Central memory CD8-positive, alpha-beta T cell (primary cell): Measurements from ENCODE around the gene TEAD1.
"Not testable (repeated sequence)": the region's sequence is repeated elsewhere in the genome, so short reads cannot be mapped to it uniquely, and the experiment has no call there.

Experiments
- ATAC-seq: fragments of 150-1000 bp; cut with Tn5 transposase; replicated peaks from 2 replicates; pipeline ENCODE4 v1.10.0; 2022; ENCODE audit warnings: mild to moderate bottlenecking, moderate FRiP score, moderate number of reproducible peaks; ENCODE audit not compliant: poor library complexity, severe bottlenecking; ENCODE audit errors: extremely low read depth
- DNase-seq, 2 donors: peaks; one replicate each; pipeline ENCODE4 v3.0.0; 2021; ENCODE audit warnings: low spot score in 2 of 2
- H3K27ac Mint-ChIP-seq: one replicate; pipeline ENCODE4 v1.8.0; 2022; ENCODE audit warnings: low read depth, mild to moderate bottlenecking, moderate library complexity, mixed read lengths
- H3K27me3 Mint-ChIP-seq: one replicate; pipeline ENCODE4 v1.8.0; 2022; ENCODE audit warnings: mixed read lengths
- H3K36me3 Mint-ChIP-seq: one replicate; pipeline ENCODE4 v1.8.0; 2022; ENCODE audit warnings: mild to moderate bottlenecking, moderate library complexity, mixed read lengths; ENCODE audit not compliant: insufficient read depth
- H3K4me1 Mint-ChIP-seq: one replicate; pipeline ENCODE4 v1.8.0; 2022; ENCODE audit warnings: mixed read lengths
- H3K4me3 Mint-ChIP-seq: one replicate; pipeline ENCODE4 v1.8.0; 2022; ENCODE audit warnings: mild to moderate bottlenecking, moderate library complexity, mixed read lengths
- H3K9me3 Mint-ChIP-seq: one replicate; pipeline ENCODE4 v1.8.0; 2022; ENCODE audit warnings: mixed read lengths

TEAD1 gene

GRCh38 chr11:12863605-12864121 lies 189.4 kb downstream of the TEAD1 start:
- no peaks in the 10 kb centered on the region for H3K9me3 Mint-ChIP-seq
- no peak overlapping the region for H3K27ac Mint-ChIP-seq
- peaks cover 6% of the 10 kb centered on the region for H3K4me1 Mint-ChIP-seq
- H3K36me3 Mint-ChIP-seq: no peaks in the 10 kb centered on the region
- peaks cover 64% of the 10 kb centered on the region for H3K27me3 Mint-ChIP-seq
- ATAC-seq (no peak), DNase-seq (no peak)
- H3K4me3 Mint-ChIP-seq: no peak overlapping the region

GRCh38 chr11:12864316-12865156 lies 190.3 kb downstream of the TEAD1 start:
- Mint-ChIP-seq H3K9me3 (no peaks in the 10 kb centered on the region), H3K4me1 (peaks cover 6% of the 10 kb centered on the region), H3K36me3 (no peaks in the 10 kb centered on the region), H3K4me3 (no peak overlapping the region), H3K27me3 (peaks cover 72% of the 10 kb centered on the region), H3K27ac (no peak overlapping the region)
- ATAC-seq (no peak), DNase-seq (no peak)

- peaks cover 75% of the 10 kb centered on the region for H3K27me3 Mint-ChIP-seq
- H3K36me3 Mint-ChIP-seq: no peaks in the 10 kb centered on the region
Observed at GRCh38 chr11:12865863-12866595, 191.8 kb downstream of the TEAD1 start.

GRCh38 chr11:12867531-12867930 lies 193.3 kb downstream of the TEAD1 start:
- ATAC-seq: no peak
- no peaks in the 10 kb centered on the region for H3K36me3 Mint-ChIP-seq
- H3K4me3 Mint-ChIP-seq: no peak overlapping the region
- H3K9me3 Mint-ChIP-seq: no peaks in the 10 kb centered on the region
- peaks cover 6% of the 10 kb centered on the region for H3K4me1 Mint-ChIP-seq
- H3K27me3 Mint-ChIP-seq: peaks cover 77% of the 10 kb centered on the region
- no peak overlapping the region for H3K27ac Mint-ChIP-seq
- no peak for DNase-seq

More at GRCh38 chr11:12865863-12866595, 191.8 kb downstream of the TEAD1 start:
- Mint-ChIP-seq H3K9me3 (no peaks in the 10 kb centered on the region), H3K4me3 (no peak overlapping the region), H3K4me1 (peaks cover 6% of the 10 kb centered on the region), H3K27ac (no peak overlapping the region)
- no peak for DNase-seq
- ATAC-seq: no peak

GRCh38 chr11:12868315-12869073 lies 194.3 kb downstream of the TEAD1 start:
- DNase-seq (no peak), ATAC-seq (no peak)
- Mint-ChIP-seq H3K27ac (no peak overlapping the region), H3K9me3 (no peaks in the 10 kb centered on the region), H3K27me3 (peaks cover 68% of the 10 kb centered on the region), H3K4me3 (no peak overlapping the region), H3K4me1 (peaks cover 6% of the 10 kb centered on the region), H3K36me3 (no peaks in the 10 kb centered on the region)

- ATAC-seq: no peak
- H3K27me3 Mint-ChIP-seq: peaks cover 45% of the 10 kb centered on the region
Observed at GRCh38 chr11:12871241-12871640, 197.0 kb downstream of the TEAD1 start.

GRCh38 chr11:12871788-12872321 lies 197.6 kb downstream of the TEAD1 start:
- H3K4me1 Mint-ChIP-seq: no peaks in the 10 kb centered on the region
- no peaks in the 10 kb centered on the region for H3K9me3 Mint-ChIP-seq
- ATAC-seq (no peak), DNase-seq (no peak)
- H3K36me3 Mint-ChIP-seq: no peaks in the 10 kb centered on the region
- H3K27ac Mint-ChIP-seq: no peak overlapping the region
- H3K4me3 Mint-ChIP-seq: no peak overlapping the region
- H3K27me3 Mint-ChIP-seq: peaks cover 45% of the 10 kb centered on the region

More at GRCh38 chr11:12871241-12871640, 197.0 kb downstream of the TEAD1 start:
- no peaks in the 10 kb centered on the region for H3K9me3 Mint-ChIP-seq
- no peak overlapping the region for H3K4me3 Mint-ChIP-seq
- H3K27ac Mint-ChIP-seq: no peak overlapping the region
- H3K36me3 Mint-ChIP-seq: no peaks in the 10 kb centered on the region
- DNase-seq: no peak
- H3K4me1 Mint-ChIP-seq: no peaks in the 10 kb centered on the region

GRCh38 chr11:12876340-12876739 lies 202.1 kb downstream of the TEAD1 start:
- Mint-ChIP-seq H3K27me3 (peaks cover 52% of the 10 kb centered on the region), H3K36me3 (no peaks in the 10 kb centered on the region), H3K9me3 (no peaks in the 10 kb centered on the region), H3K4me1 (no peaks in the 10 kb centered on the region), H3K27ac (no peak overlapping the region), H3K4me3 (no peak overlapping the region)
- DNase-seq (no peak), ATAC-seq (no peak)

GRCh38 chr11:12876988-12877387 lies 202.8 kb downstream of the TEAD1 start:
- no peaks in the 10 kb centered on the region for H3K9me3 Mint-ChIP-seq
- ATAC-seq: no peak
- DNase-seq: no peak
- H3K36me3 Mint-ChIP-seq: no peaks in the 10 kb centered on the region
- H3K27me3 Mint-ChIP-seq: peaks cover 49% of the 10 kb centered on the region
- H3K27ac Mint-ChIP-seq: no peak overlapping the region
- no peaks in the 10 kb centered on the region for H3K4me1 Mint-ChIP-seq
- H3K4me3 Mint-ChIP-seq: no peak overlapping the region

GRCh38 chr11:12877508-12877907 lies 203.3 kb downstream of the TEAD1 start:
- H3K9me3 Mint-ChIP-seq, H3K4me1 Mint-ChIP-seq, DNase-seq, H3K36me3 Mint-ChIP-seq, H3K27ac Mint-ChIP-seq, H3K4me3 Mint-ChIP-seq, ATAC-seq: not testable (repeated sequence)
- peaks cover 49% of the 10 kb centered on the region for H3K27me3 Mint-ChIP-seq

- Mint-ChIP-seq H3K4me1 (no peaks in the 10 kb centered on the region), H3K9me3 (no peaks in the 10 kb centered on the region), H3K4me3 (no peak overlapping the region), H3K27me3 (peaks cover 60% of the 10 kb centered on the region), H3K36me3 (no peaks in the 10 kb centered on the region), H3K27ac (no peak overlapping the region)
- DNase-seq (no peak), ATAC-seq (no peak)
Observed at GRCh38 chr11:12880327-12880726, 206.1 kb downstream of the TEAD1 start.

GRCh38 chr11:12882670-12883069 lies 208.4 kb downstream of the TEAD1 start:
- no peaks in the 10 kb centered on the region for H3K4me1 Mint-ChIP-seq
- DNase-seq (no peak), ATAC-seq (no peak)
- H3K36me3 Mint-ChIP-seq: no peaks in the 10 kb centered on the region
- no peaks in the 10 kb centered on the region for H3K9me3 Mint-ChIP-seq
- H3K27ac Mint-ChIP-seq: no peak overlapping the region
- peaks cover 43% of the 10 kb centered on the region for H3K27me3 Mint-ChIP-seq
- H3K4me3 Mint-ChIP-seq: no peak overlapping the region
